HG02642 (cell line): ENCODE measurements around the gene ZNF726.
"Not testable (repeated sequence)": the region's sequence is repeated elsewhere in the genome, so short reads cannot be mapped to it uniquely, and the experiment has no call there.

Experiments used
- ATAC-seq: cut with Tn5 transposase; IDR thresholded peaks from one replicate; pipeline ENCODE4 v1.9.1; 2021; ENCODE audit warnings: mild to moderate bottlenecking; ENCODE audit not compliant: unreplicated experiment, poor library complexity

The ZNF726 gene

DNA sequence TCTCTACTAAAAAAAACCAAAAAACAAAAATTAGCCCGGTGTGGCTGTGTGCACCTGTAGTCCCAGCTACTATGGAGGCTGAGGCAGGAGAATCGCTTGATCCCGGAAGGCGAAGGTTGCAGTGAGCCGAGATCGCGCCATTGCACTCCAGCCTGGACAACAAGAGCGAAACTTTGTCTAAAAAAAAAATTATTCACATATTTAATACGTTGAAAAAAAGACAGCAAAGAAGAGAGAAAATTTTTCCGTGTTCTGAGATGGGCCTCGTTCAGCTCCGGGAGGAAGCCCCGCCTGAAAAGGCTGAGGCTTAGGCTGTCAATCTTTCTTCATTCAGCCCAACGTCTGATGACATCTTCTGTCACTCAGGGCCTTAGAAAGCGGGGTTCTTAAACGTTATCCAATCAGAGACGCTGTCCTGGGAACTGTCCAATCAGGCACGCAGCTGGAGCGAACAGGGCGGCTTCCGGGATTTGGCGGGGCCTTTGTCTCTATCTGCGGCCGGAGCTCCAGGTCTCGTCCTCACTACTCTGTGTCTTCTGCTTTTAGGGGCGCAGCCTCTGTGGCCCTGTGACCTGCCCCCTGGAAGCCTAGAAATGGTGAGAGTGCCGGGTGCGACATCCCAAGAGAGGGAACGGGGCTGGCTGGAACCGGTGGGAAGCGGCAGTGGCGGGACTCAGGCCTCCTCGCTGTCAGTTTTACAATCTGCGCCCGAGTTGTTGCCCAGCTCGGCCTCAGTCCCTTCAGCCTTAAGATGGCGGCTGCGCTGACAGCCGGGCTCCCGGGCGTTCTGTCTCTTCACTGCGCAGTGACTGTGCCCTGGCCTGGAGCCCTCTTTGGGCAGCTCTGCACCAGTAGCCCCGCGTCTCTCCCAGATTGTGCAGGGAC, at the start of gene ZNF726:
Gene ZNF726 (plus strand): TSS at position 485 of the 885 bp plus-strand sequence. CDS start 109 bp downstream, at position 594.
- peak; percentile 97 for ATAC-seq

DNA sequence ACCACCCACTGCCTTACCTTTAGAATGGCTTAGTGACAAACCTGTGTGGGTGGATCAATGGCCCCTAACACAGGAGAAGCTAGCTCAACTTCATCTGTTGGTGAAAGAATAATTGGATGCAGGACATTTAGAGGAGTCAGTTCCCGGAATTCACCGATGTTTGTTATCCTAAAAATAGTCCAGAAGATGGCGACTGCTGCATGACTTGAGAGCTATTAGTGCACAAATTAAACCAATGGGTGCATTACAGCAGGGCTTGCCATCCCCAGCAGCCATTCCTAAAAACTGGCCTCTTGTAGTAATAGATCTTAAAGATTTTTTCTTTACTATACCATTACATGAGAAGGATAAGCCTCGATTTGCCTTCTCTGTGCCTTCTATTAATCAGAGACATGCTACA, 46.8 kb upstream of the ZNF726 start:
- no peak for ATAC-seq

DNA sequence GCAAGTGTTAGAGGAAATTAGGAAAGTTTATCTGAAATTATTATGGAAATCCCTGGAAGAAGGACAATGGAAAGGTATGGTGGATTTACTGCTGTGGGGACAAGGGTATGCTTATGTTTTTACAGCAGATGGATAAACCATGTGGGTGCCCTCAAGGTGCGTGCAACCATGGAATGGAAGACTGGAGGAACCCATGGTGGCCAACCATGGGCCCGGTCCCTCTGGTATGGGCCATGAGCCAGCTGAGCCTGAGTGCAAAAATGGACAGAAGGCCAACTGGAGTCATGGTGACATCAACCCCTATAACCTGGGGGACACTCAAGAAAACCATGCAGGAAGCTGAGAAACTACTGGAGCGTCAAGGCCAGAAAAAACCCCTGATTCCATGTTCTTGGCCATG, 46.1 kb upstream of the ZNF726 start:
- ATAC-seq: no peak

GRCh38 chr19:23872282-23872919, 42.3 kb upstream of the ZNF726 start:
- no peak for ATAC-seq

DNA sequence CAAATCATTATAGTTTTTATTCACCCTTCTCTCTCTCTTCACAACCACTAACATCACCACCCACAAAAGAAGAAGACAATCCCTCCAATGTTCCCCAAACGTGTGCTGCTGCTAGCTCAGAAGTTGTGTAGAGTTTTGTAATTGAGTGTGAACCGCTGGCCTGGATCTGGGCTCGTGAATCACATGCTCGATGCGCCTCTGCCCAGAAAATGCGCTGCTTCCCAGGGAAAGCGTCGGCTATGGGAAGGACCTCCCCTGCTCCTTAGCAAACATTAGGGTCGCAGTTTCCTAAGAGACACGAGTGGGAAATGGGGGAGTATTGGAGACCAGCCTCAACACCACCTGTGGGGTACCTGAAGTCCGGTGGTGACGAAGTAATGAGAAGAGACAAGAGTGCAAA, 38.4 kb upstream of the ZNF726 start:
- ATAC-seq: no peak

- ATAC-seq: not testable (repeated sequence)
Measured at GRCh38 chr19:23876756-23877155, 37.9 kb upstream of the ZNF726 start.

GRCh38 chr19:23882493-23882892, 32.2 kb upstream of the ZNF726 start:
- ATAC-seq: no peak

GRCh38 chr19:23884363-23884762, 30.3 kb upstream of the ZNF726 start:
- no peak for ATAC-seq

- ATAC-seq: no peak
Measured at GRCh38 chr19:23887642-23888041, 27.0 kb upstream of the ZNF726 start.

DNA sequence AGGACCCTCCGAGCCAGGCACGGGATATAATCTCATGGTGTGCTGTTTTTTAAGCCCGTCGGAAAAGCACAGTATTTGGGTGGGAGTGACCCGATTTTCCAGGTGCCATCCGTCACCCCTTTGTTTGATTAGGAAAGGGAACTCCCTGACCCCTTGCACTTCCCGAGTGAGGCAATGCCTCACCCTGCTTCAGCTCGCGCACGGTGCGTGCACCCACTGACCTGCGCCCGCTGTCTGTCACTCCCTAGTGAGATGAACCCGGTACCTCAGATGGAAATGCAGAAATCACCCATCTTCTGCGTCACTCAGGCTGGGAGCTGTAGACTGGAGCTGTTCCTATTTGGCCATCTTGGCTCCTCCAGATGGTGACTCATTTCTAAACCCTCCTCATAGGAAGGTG, 18.6 kb upstream of the ZNF726 start:
- ATAC-seq: not testable (repeated sequence)

DNA sequence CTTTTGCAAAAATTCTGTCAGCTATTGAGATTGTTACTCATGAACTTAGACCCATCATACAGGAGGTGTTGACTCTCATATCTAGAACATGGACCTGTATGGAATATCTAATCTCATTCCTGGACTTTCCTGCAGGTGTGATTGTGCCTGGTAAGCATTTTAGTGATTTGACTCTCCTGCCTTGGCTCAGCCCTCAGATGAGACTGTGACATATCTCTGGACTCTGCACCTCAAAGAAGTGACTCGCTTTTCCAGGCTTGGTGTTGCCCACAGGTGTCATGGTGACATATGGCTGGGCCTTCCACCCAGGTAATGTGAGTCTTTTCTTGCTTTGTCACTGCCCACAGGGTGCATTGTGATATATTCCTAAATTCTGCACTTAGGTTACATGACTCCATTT, 17.8 kb upstream of the ZNF726 start:
- no peak for ATAC-seq

DNA sequence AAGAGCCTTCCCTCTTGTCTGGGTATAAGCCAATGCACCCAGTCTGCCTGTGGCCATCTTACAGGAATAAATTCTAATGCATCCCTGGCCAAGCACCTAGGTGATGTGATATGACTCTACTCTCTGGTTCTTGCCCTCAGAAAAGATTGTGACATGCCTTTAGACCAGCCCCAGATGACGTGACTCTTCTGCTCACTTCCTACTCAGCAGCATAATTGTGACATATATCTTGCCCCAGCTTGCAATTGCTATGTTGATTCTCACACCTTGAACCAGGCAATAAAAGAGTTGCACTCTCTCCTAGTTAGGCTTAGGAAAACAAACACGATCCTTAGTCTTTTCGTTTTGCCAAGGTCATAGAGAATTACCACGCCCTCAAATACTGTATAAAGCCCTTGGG, 13.3 kb upstream of the ZNF726 start:
- no peak for ATAC-seq

- ATAC-seq: no peak
Measured at GRCh38 chr19:23904406-23904805, 10.3 kb upstream of the ZNF726 start.

DNA sequence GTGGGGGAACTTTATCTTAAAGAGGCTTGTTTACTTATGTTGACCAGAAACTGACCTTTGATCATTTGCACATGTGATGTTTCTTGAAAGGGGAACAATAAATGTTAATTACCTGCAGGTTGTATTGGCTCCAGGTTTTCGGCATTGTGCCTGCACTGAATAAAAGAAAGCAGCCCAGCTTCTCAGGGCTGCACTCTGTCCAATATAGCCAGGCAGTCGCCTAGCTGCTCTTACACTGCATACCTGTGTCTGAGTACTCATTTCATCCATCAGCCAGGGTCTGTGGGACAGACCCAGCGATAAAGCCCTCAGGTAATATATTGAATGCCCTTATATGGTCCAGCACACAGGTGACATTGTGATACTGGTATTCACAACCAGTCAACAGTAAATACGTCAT, 8.9 kb upstream of the ZNF726 start:
- ATAC-seq: no peak

DNA sequence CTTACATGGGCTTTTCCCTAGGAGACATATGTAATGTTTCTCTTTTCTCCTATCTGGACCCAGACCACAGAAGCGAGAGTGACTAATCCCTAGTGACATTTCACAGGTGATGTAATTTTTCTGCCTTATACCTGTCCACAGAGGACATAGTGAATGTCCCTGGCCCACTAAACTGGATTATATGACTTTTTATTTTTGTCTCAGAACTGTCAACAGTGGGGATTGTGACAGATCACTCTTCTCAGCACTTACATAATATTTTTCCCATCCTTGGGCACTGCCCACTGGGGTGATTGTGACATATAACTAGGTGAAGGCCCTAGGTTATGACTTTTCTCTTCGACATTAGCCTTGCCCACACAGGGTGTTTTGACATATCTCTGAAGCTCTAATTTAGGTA, 7.9 kb upstream of the ZNF726 start:
- no peak for ATAC-seq

GRCh38 chr19:23908165-23908564, 6.5 kb upstream of the ZNF726 start:
- ATAC-seq: no peak

DNA sequence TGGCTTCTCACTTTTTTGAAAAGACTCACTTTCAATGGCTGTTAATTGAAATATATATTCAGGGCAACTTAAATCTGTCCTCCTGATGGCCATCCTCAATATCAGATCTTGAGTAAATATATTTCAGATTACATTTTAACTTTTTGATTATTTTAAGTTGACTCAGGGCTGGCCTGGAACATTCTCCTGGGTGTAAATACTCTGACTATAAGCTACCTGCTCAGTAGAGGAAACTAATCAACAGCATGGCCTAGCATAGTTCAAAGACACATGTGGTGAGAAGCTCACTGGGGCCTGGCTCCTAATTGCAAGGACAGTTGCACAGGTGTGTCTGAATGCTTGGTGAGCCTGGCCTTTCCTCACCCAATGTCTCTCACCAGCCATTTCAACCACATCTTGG, 5.5 kb upstream of the ZNF726 start:
- no peak for ATAC-seq

- ATAC-seq: no peak
Measured at GRCh38 chr19:23913931-23914330, 755 bp upstream of the ZNF726 start.

GRCh38 chr19:23916991-23917390, 2.3 kb downstream of the ZNF726 start:
- no peak for ATAC-seq

DNA sequence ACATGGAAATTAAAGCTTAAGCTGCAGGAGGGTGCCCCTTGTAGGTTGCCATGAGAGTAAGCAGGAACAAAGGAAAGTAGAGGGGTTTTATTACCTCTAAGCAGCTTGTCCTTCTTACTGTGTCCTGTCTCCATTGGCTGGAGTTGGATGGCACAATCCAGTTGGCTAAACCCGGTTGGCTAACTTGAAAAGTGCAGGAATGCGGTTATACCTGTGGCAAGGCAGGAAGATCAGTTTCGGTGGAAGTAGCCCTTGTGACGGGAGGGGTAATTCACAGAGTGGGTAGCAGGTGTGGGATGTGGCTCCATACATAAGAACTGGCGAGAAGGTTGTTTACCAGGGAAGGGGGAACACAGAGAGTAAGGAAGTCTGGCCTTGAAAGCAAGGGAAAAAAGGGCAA, 3.2 kb downstream of the ZNF726 start:
- ATAC-seq: no peak

DNA sequence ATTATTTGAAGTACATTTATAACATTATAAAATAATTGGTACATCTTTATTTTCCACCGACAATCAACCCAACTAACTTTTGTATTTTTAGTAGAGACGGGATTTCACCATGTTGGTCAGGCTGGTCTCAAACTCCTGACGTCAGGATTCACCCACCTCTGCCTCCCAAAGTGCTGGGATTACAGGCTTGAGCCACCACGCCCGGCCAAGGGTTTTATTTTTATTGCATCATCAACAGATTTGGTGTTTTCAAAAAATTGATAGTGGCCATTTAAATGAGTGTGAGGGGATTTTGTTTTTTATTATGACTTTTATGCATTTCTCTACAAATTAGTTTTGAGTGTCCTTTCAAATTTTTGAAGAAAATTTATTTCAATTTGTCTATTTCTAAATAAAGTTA, 10.6 kb downstream of the ZNF726 start:
- no peak for ATAC-seq

- no peak for ATAC-seq
Measured at GRCh38 chr19:23932878-23933277, 18.2 kb downstream of the ZNF726 start.
